Naive B cell (primary cell): ENCODE measurements around the gene SLC39A3. TPM values are rescaled to one million over a fixed set of nuclear protein-coding genes. Genes with fewer than 3 reads are reported as not detected.

Experiments used
- ATAC-seq, 2 donors: fragments of 150-1000 bp; cut with Tn5 transposase; 2 replicates each; pipeline ENCODE4 v1.10.0; 2021; ENCODE audit warnings: low read depth in 2 of 2, mild to moderate bottlenecking in 2 of 2, moderate library complexity in 2 of 2
- DNase-seq: peaks from one replicate; pipeline ENCODE4 v3.0.0; 2022
- H3K27ac Mint-ChIP-seq, 6 donors: one replicate each; pipeline ENCODE4 v1.8.0; 2020 to 2022; ENCODE audit warnings: mild to moderate bottlenecking in 6 of 6, mixed read lengths in 6 of 6, moderate library complexity in 5 of 6, inconsistent platforms in 2 of 6
- H3K27me3 Mint-ChIP-seq, 3 donors: one replicate each; pipeline ENCODE4 v1.8.0; 2021 to 2022; ENCODE audit warnings: mixed read lengths in 3 of 3, mild to moderate bottlenecking in 1 of 3
- H3K36me3 Mint-ChIP-seq, 2 donors: one replicate each; pipeline ENCODE4 v1.8.0; 2020 to 2022; ENCODE audit warnings: mixed read lengths in 2 of 2, inconsistent platforms in 1 of 2, mild to moderate bottlenecking in 1 of 2
- H3K4me1 Mint-ChIP-seq, 3 donors: one replicate each; pipeline ENCODE4 v1.8.0; 2020 to 2022; ENCODE audit warnings: mixed read lengths in 3 of 3, inconsistent platforms in 1 of 3, mild to moderate bottlenecking in 1 of 3, moderate library complexity in 1 of 3
- H3K4me3 Mint-ChIP-seq, 8 donors: one replicate each; pipeline ENCODE4 v1.8.0; 2020 to 2022; ENCODE audit warnings: mild to moderate bottlenecking in 8 of 8, mixed read lengths in 8 of 8, moderate library complexity in 8 of 8, inconsistent platforms in 2 of 8
- H3K9me3 Mint-ChIP-seq, 7 donors: one replicate each; pipeline ENCODE4 v1.8.0; 2020 to 2022; ENCODE audit warnings: mixed read lengths in 7 of 7, mild to moderate bottlenecking in 5 of 7, inconsistent platforms in 2 of 7, moderate library complexity in 1 of 7
- polyA plus RNA-seq, 6 donors: library from polyadenylated mRNA; unstranded; fragments of 300-500 nt; fragmentation: Illumina TruSeq; gene quantifications; one replicate each; pipeline ENCODE4 v1.2.3, GENCODE V29; 2021; ENCODE audit warnings: low read depth in 6 of 6

SLC39A3 gene
- polyA plus RNA-seq, 6 donors from 2014 or later, result 56.2 to 88.7 (median 60.5) TPM

DNA sequence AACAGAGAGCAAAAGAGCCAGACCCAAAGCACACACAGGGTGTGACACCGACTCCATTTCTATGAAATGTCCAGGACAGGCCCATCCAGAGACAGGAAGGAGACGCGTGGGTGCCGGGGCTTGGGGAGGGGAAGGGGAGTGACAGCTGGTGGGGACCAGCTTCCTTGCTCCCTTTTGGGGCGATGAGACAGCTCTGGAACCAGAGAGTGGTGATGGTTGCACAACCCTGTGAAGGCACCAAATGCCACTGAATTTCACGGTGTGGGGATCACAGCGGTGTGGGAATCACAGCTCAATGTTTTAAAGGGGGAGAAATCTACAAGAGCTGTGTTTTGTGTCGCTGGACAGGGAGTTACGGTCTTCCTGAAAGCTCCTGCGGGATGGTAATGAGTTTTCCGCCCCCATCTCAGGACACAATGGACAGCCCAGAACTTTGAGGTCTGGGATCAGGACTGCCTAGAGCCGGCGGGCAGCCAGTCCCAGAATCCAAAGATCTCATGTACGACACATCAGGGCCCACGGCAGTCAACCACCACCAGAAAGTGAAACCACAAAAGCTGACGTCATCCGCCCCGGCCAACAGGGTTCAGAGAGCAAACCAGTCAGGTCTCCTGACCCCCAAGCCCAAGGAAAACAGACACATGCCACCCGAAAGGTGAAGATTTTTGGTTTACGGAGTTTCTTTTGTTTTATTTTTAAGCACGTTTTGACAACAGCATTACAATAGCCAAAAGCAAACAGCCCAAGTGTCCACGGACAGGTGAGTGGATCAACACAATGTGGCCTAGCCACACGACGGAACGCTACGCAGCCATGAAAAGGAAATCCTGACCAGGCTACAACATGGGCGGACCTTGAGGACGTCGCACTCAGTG is 36.0 kb upstream of the SLC39A3 start:
- Mint-ChIP-seq H3K4me3 (peak overlapping the region; percentile 64 to 95 (median 74)), H3K4me1 (peaks cover 27 to 43% (median 39%) of the 10 kb centered on the region in 3 donors), H3K36me3 (peaks cover 0 to 5% of the 10 kb centered on the region in 2 donors), H3K27ac (peak overlapping the region; percentile 94 to 99 (median 97)), H3K9me3 (no peaks in the 10 kb centered on the region), H3K27me3 (no peaks in the 10 kb centered on the region)
- ATAC-seq, result peak; percentile 66 to 89
- peak; percentile 40 for DNase-seq

- H3K4me3 Mint-ChIP-seq, result peak overlapping the region; percentile 64 to 95 (median 74)
- peaks cover 0 to 1% of the 10 kb centered on the region in 2 donors for H3K36me3 Mint-ChIP-seq
- H3K27me3 Mint-ChIP-seq, result no peaks in the 10 kb centered on the region
- H3K27ac Mint-ChIP-seq, result peak overlapping the region; percentile 94 to 99 (median 97)
- ATAC-seq (no peak), DNase-seq (no peak)
- no peaks in the 10 kb centered on the region for H3K9me3 Mint-ChIP-seq
- H3K4me1 Mint-ChIP-seq, result peaks cover 22 to 43% (median 32%) of the 10 kb centered on the region in 3 donors
These were observed 35.2 kb upstream of the SLC39A3 start for GRCh38 chr19:2774953-2775555.

GRCh38 chr19:2774083-2774679 is 34.4 kb upstream of the SLC39A3 start:
- Mint-ChIP-seq H3K27me3 (no peaks in the 10 kb centered on the region), H3K4me1 (peaks cover 20 to 41% (median 29%) of the 10 kb centered on the region in 3 donors), H3K4me3 (peak overlapping the region in 1 of 8 donors; percentile 22), H3K36me3 (no peaks in the 10 kb centered on the region), H3K9me3 (no peaks in the 10 kb centered on the region), H3K27ac (peak overlapping the region in 4 of 6 donors; percentile 10 to 94 (median 76))
- DNase-seq (no peak), ATAC-seq (peak in 1 of 2 donors; percentile 59)

GRCh38 chr19:2771786-2772674 is 32.2 kb upstream of the SLC39A3 start:
- Mint-ChIP-seq H3K4me3 (no peak overlapping the region), H3K27me3 (no peaks in the 10 kb centered on the region), H3K36me3 (no peaks in the 10 kb centered on the region), H3K9me3 (no peaks in the 10 kb centered on the region), H3K4me1 (peaks cover 16 to 39% (median 26%) of the 10 kb centered on the region in 3 donors), H3K27ac (peak overlapping the region in 1 of 6 donors; percentile 72)
- no peak for DNase-seq
- no peak for ATAC-seq

DNA sequence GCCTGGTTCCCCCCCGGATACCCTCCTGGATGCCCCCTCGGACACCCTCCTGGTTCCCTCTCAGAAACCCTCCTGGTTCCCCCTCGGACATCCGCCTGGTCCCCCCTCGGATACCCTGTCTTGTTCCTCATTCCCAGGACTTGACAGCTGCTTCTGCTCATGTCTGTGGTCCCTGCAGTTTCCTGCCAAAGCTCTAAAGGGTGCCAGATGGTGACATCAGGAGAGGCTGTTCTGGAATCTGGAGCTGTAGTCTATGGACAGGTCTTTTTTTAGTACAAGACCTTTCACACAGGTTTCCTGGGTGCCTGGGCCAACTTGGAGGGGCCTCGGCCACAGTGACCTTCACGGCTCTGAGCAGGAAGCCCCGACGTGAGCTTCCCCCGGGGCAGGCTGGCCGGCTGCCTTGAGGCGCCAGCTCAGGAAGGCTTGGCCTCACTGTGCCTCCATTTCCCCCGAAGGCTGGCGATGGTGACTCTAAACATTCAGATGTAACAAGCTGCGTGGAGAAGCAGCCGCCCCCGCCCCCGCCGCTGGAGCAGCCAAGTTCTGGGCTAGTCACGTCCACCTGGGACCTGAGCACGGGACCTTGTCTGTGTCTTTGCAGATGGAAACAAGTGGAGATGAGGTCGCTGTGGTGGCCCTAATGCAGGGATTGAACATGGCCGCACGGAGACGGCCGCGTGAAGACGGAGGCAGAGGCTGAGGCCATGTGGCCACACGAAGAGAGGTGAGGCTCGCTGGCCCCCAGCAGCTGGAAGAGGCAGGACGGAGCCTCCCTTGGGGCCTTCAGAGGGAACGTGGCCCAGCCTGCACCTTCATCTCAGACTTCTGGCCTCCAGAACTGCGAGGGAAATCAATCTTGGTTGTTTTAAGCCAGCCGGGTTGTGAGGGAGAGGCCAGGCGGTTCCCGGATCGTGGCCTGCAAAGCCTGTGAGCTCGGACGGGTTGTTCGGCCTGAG is 30.5 kb upstream of the SLC39A3 start:
- H3K27ac Mint-ChIP-seq, result peak overlapping the region in 3 of 6 donors; percentile 23 to 85 (median 33)
- H3K27me3 Mint-ChIP-seq, result no peaks in the 10 kb centered on the region
- H3K4me3 Mint-ChIP-seq, result no peak overlapping the region
- peaks cover 10 to 26% (median 11%) of the 10 kb centered on the region in 3 donors for H3K4me1 Mint-ChIP-seq
- no peaks in the 10 kb centered on the region for H3K9me3 Mint-ChIP-seq
- peaks cover 0 to under 1% of the 10 kb centered on the region in 2 donors for H3K36me3 Mint-ChIP-seq
- DNase-seq (no peak), ATAC-seq (no peak)

- no peak overlapping the region for H3K4me3 Mint-ChIP-seq
- no peaks in the 10 kb centered on the region for H3K27me3 Mint-ChIP-seq
- peaks cover 0 to 7% of the 10 kb centered on the region in 2 donors for H3K36me3 Mint-ChIP-seq
- H3K4me1 Mint-ChIP-seq, result peaks cover 0 to 16% (median 5%) of the 10 kb centered on the region in 3 donors
- H3K9me3 Mint-ChIP-seq, result no peaks in the 10 kb centered on the region
- H3K27ac Mint-ChIP-seq, result peak overlapping the region in 2 of 6 donors; percentile 39 to 80
- no peak for ATAC-seq
- DNase-seq, result no peak
These were observed 29.4 kb upstream of the SLC39A3 start for GRCh38 chr19:2769218-2769617.

DNA sequence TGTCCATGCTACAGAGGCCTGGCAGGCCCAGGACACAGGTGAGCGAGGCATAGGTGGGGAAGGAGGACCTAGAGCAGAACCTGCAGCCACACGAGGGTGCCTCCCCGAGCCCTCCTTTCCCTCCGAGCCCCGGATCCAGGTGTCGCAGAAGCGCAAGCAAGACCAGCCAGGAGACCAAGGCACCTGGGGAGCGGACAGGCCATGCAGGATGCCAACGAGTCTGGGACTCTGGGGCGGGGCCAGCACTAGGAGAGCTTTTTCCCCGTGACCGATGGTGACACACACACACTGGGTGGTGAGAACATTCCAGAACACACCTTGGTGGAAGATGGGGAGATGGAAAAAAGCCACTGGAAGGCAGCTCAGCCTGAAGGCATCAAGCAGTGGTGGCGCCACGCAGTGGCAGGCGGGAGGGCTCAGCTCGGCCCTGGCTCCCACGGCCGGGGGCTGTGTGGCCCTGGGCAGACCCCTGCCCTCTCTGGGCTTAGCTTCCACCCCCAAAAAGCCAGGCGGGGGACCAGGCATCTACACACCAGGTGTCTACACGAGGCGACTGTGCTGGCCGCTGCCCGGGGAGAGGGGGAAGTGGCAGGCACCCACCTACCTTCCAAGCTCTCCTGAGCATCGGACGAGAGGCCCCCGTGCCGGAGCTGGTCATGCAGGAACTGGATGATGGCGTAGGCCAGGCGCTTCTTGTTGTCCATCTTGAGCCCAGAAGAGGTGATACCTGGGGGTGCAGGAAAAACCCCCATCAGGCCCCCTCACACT is 28.7 kb upstream of the SLC39A3 start:
- H3K4me3 Mint-ChIP-seq, result no peak overlapping the region

DNA sequence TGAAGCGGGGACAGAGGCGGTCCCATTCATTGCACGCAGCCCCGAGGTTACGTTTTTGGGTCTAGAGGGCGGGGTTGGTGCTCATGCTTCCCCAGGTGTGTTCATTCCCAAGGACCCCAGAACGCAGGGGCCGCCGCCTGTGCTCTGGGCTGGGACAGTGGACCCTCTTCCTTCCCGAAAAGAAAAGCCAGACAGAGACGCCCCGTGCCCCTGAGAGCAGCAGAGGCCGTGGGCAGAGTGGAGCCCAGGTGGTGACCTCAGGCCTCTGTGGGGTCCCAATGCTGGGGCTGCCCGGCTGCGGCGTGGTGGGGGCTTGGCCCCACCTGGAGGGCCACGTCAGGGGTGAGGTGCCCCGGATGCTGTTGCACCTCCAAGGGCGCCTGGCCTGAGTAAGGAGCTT is 27.9 kb upstream of the SLC39A3 start:
- ATAC-seq (no peak), DNase-seq (no peak)
- no peaks in the 10 kb centered on the region for H3K9me3 Mint-ChIP-seq
- peaks cover 0 to 7% of the 10 kb centered on the region in 2 donors for H3K36me3 Mint-ChIP-seq
- peaks cover 0 to 15% (median 4%) of the 10 kb centered on the region in 3 donors for H3K4me1 Mint-ChIP-seq
- H3K4me3 Mint-ChIP-seq, result no peak overlapping the region
- H3K27me3 Mint-ChIP-seq, result no peaks in the 10 kb centered on the region
- H3K27ac Mint-ChIP-seq, result no peak overlapping the region

More for the DNA sequence above, 28.7 kb upstream of the SLC39A3 start:
- DNase-seq, result no peak
- peaks cover 0 to 15% (median 4%) of the 10 kb centered on the region in 3 donors for H3K4me1 Mint-ChIP-seq
- no peaks in the 10 kb centered on the region for H3K9me3 Mint-ChIP-seq
- ATAC-seq, result no peak
- H3K27ac Mint-ChIP-seq, result peak overlapping the region in 1 of 6 donors; percentile 83
- H3K36me3 Mint-ChIP-seq, result peaks cover 0 to 7% of the 10 kb centered on the region in 2 donors
- H3K27me3 Mint-ChIP-seq, result no peaks in the 10 kb centered on the region

- Mint-ChIP-seq H3K4me1 (peaks cover 0 to 8% (median 0%) of the 10 kb centered on the region in 3 donors), H3K9me3 (no peaks in the 10 kb centered on the region), H3K27ac (peak overlapping the region in 1 of 6 donors; percentile 43), H3K27me3 (no peaks in the 10 kb centered on the region), H3K36me3 (peaks cover 0 to 14% of the 10 kb centered on the region in 2 donors), H3K4me3 (no peak overlapping the region)
- ATAC-seq (no peak), DNase-seq (no peak)
These were observed 27.0 kb upstream of the SLC39A3 start for GRCh38 chr19:2766594-2767372.

GRCh38 chr19:2765376-2765775 is 25.6 kb upstream of the SLC39A3 start:
- no peak for ATAC-seq
- H3K4me3 Mint-ChIP-seq, result no peak overlapping the region
- DNase-seq, result no peak
- H3K4me1 Mint-ChIP-seq, result peaks cover 0 to 4% (median 0%) of the 10 kb centered on the region in 3 donors
- H3K27ac Mint-ChIP-seq, result no peak overlapping the region
- H3K36me3 Mint-ChIP-seq, result peaks cover 0 to 14% of the 10 kb centered on the region in 2 donors
- H3K27me3 Mint-ChIP-seq, result no peaks in the 10 kb centered on the region
- no peaks in the 10 kb centered on the region for H3K9me3 Mint-ChIP-seq

DNA sequence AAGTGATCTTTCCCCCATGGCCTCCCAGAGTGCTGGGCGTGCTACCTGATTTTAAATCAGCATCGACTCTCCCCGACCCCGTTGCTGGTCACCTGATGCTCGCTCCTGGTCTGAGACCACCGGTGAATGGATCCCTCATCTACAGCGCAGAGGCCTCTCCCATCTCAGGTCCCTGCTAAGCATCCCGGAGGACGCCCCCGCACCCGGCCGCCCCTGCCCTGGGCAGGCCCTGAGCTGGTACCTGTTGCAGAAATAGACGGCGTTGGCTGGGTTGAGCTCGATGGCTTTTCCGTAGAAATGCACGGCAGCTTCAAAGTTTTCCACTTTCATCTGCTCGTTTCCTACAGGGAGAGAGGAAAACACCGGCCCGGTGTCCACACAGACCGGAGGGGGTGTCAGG is 25.1 kb upstream of the SLC39A3 start:
- Mint-ChIP-seq H3K27ac (peak overlapping the region in 1 of 6 donors; percentile 41), H3K4me3 (no peak overlapping the region), H3K4me1 (no peaks in the 10 kb centered on the region), H3K9me3 (no peaks in the 10 kb centered on the region), H3K27me3 (no peaks in the 10 kb centered on the region), H3K36me3 (peaks cover 0 to 14% of the 10 kb centered on the region in 2 donors)
- no peak for DNase-seq
- no peak for ATAC-seq
